Measurements from ENCODE around the gene ADPRHL1.

ADPRHL1 gene

DNA sequence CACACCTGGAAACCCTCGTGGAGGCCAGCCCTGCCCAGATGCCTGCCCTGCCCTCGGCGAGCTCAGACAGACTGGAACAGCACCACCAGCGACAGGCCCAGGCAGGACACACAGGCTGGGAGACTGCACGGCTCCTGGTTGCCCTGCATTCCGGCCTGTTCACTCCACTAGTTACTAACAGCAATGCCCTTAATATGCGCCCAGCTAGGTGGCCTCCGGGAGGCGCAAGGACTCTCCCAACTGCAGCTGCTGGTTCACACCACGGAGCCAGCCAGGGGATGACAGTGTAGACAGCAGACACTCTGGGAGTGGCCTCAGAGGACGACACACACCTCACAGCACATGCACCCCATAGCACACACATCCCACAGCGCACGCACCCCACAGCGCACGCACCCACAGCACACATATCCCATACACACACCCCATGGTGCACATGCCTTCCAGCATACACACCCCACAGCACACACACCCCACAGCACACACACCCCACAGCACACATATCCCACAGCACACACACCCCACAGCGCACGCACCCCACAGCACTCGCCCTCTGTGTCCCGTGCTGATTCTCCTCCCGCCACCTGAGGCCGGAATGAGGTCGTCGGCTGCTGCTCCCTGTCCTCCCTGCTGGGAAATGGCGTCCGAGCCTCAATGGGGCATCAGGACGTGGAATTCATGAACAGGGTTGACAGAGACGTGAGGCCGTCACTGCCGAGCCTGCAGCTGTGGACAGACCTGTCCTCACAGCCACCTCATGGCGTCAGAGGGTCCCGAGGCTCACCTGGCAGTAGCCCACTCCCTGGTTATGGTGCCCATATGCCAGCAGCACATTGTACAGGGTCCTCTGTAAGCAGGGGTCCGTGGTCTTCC is 103.0 kb downstream of the ADPRHL1 start:
- no peak for DNase-seq (ENCODE audit: low read depth in 2 of 2)
